COLO829 (cell line): ENCODE data around the gene GKN2.
A peak's percentile ranks its signal among the peaks of the same experiment; 100 is the strongest.

ENCODE experiments used
- DNase-seq: peaks from one replicate; pipeline ENCODE4 v3.0.0; 2012; ENCODE audit warnings: low spot score

The GKN2 gene, protein sequence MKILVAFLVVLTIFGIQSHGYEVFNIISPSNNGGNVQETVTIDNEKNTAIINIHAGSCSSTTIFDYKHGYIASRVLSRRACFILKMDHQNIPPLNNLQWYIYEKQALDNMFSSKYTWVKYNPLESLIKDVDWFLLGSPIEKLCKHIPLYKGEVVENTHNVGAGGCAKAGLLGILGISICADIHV

DNA sequence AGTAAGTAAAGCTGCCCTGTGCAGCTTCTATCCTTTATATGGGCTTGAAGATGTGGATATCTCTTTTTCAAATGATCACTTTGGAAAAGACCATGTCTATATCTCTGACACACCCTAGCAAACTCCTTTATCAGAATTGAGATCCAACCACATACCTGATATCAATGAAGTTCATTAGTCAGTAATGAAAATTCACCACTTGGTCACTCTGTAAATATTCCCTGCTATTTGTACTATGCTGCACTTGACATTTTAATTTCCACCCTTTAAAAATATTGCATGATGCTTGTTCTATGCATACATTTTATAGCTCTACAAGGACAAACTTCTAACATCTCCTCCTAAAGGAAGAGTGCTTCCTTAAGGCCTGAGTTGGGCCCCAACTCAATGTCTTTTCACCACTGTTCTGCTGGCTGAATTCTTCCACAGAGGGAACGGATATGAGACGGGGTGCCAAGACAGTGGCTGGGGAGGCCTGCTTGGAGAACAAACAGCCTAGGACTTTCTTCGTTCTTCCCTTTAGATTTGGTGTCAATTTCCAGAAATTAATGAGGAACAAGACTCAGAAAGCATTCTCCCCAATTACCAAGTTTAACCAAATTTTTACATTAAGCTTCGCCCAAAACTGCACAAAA, at the start of gene GKN2:
TSS of gene GKN2 (minus strand) at position 7 of the 635 bp plus-strand sequence. CDS start 32 bp downstream, outside the sequence.
- no peak for DNase-seq

DNA sequence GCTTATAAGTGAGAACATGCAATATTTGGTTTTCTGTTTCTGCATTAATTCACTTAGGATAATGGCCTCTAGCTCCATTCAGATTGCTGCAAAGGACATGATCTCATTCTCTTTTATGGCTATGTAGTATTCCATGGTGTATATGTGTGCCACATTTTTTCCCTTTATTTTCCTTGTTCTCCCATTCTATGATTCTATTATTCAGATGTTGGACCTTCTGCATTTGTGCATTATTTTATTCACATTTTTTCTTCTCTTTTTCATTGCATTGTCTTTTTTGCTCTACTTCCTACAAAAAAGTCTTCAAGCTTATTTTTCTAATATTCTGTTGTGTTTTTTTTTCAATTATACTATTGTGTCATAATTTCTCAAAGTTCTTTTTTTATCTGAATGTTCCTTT, 49.2 kb upstream of the GKN2 start:
- no peak for DNase-seq

DNA sequence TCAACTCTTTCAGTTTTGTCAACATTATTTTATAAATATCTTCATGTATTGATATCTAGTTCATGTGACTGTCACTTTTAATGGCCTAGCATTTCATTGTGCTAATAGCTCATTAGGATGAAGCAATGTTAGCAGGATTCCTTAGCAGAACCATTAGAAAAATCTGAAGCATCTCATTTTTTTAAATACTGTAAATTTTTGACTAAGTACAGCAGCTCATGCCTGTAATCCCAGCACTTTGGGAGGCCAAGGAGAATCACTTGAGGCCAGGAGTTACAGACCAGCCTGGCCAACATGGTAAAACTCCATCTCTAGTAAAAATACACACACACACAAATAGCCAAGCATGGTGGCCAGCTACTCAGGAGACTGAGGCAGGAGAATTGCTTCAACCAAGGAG, 44.7 kb upstream of the GKN2 start:
- no peak for DNase-seq

DNA sequence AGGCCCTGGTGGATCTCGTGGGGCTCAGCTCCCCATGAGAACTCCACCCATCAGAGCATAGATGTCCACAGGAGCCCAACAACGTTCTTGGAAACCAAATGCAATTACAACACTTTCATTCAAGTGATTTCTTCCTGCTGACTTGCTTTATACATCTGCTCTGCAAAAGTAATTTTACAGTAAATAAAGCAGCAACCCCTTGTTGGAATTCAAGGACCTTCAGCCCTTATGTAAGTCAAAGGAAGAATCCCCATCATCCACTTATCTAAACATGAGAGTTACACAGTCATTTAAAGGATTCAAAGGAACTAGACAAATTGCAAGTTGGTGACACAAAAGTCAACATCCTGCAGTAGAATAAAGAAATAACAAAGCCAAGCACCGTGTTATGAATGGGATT, 43.2 kb upstream of the GKN2 start:
- DNase-seq: no peak

DNA sequence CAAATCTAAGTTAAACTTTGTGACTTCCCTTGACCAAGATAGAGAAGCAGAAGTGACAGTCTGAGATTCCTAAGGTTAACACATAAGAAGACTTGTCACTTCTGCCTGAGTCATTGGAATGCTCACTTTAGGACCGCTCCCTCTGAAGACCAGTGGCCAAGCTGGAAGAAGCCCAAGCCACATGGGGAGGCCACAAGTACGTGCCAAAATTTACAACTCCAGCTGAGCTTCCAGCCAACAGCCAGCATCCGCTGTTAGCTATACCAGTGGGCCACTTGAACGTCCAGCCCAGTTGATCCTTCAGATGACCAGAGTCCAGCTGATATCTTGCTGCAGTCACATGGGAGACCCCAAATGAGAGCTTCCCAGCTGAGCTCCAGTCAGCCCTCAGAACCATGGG, 42.2 kb upstream of the GKN2 start:
- no peak for DNase-seq

DNA sequence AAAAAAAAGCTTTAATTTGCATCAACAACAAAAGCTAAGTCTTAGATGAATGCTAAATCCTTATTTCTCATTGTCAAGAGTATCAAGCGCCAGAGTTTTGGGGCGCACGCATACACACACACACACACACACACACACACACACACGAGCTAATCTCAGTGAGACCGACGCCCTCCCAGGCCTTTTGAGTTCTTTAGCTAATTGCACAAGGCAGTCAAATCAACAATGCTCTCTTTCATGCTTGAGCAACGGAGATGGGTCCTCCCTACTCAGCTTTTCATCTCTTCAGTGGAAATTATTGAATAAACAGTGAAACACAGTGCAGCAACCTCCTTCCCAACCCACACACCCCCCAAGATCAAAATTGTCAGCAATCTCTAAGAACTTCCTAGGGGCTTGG, 41.0 kb upstream of the GKN2 start:
- DNase-seq: peak; percentile 94

DNA sequence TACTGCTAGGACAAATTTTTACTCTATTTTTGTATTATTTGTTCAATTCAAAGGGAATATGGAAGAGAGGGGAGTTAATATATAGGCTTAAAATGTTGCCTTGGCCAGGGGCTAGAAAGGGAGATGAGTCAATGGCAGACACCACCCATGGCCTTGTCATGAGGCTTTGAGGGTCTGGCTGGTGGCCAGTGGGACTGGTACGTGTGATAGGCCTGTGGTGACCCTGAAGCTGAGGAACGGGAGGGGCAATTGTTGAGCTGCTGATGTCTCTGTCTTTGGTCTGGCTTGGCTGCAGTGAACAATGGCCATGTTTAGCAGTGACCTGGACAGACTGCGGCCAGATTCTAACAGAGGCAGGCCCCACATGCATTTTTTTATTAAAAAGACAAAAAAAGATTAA, 40.2 kb upstream of the GKN2 start:
- DNase-seq: no peak

DNA sequence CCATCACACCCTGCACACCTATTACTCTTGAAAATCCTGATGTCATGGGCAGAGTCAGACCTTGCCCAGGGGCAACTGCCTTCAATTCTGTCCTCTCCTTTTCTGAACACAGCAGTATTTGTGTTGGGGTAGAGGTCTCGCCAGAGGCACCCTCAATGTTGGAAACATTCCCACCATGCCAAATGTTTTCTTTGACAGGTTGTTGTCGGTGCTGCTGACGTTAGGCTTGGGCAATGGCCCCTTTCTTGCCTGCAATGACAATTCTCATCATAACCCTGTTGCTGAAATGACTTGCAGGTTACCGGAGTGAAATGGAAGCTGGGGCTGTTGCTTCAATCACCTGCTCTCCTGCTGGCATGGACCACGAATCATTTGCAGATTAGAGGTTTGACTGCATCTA, 39.6 kb upstream of the GKN2 start:
- DNase-seq: no peak

DNA sequence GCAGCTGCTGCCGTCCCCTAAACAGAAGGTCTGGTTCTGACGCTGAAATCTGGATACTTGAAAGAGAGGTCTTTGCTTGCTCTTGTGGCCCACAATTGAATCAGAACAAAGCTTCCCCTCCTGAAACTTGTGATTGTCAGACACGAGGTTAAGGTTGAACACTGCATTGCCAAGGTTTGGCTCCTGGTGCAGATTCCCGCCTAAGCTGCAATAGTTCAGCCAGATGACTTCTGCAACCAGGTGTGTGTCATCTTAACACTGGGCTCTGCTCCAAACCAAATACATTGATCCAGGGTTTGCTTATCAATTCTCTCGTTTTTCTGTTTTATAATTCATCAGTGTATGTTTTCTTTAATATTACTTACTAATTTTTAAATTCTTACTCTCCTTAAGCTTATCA, 36.3 kb upstream of the GKN2 start:
- DNase-seq: no peak

DNA sequence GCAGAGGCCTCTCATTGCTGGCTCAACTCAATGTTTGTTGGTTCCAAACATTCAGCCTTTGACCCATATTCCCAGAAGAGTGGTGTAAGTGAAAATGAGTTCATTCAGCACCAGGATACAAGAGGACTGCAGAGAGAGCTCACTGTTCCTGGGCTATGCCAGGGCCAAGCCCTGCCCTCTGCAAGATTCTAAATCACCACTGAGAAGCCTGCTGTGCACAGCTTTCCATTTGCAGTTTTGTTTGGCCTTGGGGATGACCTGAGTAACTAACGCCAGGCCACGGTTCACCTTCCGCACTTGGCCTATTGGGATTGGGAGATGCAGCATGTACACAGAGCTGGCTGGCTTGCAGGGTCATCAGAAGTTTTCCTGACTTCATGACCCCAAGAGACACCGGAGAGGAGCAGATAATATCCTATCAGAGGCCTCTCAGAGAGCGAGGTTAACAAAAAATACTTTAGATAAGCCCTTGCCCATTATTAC, 34.4 kb upstream of the GKN2 start:
- DNase-seq: no peak

DNA sequence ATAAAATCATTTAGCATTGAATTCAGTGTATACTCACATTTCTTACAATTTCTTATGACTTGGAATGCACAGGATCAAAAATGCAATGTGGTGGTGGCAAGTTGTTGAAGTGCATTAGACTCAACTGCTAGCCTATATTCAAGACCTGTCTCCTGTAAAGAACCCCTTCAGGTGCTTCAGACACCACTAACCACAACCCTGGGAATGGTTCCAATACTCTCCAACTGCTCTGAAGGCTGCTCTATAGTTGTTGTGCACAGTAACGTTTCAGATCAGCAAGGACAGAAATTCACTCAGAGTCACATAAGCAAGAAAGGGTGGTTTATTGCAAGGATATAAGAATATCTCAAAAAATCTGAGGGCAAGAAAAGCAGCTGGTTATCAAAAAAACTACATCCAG, 28.3 kb upstream of the GKN2 start:
- no peak for DNase-seq

DNA sequence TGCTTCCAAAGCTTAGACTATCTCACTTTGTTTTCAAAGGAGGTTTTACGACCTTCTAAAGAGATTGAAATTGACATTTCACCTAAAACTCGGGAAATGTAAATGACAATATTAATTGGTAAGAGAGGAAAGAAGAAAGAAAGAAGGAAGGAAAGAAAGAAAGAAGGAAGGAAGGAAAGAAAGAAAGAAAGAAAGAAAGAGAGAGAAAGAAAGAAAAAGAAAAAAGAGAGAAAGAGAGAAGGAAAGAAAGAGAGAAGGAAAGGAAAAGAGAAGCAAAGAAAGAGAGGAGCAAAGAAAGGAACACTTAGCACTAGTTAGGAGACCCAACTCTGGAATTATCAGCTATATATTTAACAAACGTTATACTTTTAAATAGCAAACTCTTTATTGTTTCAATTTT, 25.4 kb upstream of the GKN2 start:
- DNase-seq: no peak

DNA sequence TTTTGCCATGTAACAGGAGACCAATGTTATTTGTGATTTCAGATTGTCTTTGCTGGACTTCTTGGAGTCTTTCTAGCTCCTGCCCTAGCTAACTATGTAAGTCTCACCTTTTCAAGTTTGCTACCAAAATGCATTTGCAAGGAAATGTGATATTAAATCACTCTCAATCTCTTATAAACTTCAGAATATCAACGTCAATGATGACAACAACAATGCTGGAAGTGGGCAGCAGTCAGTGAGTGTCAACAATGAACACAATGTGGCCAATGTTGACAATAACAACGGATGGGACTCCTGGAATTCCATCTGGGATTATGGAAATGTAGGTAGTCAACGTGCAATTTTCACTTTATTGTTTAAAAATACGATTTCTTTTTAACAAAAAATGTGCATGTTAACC, 24.8 kb upstream of the GKN2 start:
- no peak for DNase-seq

DNA sequence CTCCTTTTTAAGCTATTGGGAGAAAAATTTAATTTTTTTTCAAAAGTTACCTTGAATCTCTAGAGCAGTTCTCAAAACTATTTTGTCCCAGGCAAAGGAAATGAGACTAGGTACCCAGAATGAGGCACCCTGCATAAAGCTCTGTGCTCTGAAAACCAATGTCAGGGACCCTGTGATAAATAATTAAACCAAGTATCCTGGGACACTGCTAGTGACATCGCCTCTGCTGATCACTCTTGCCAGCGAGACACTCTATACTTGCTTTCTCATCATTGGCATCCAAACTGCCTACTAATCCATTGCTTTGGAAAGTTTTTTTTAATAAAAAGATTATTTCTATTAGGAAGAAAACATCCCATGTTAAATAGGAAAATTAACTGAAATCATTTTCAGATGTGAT, 23.2 kb upstream of the GKN2 start:
- DNase-seq: no peak

DNA sequence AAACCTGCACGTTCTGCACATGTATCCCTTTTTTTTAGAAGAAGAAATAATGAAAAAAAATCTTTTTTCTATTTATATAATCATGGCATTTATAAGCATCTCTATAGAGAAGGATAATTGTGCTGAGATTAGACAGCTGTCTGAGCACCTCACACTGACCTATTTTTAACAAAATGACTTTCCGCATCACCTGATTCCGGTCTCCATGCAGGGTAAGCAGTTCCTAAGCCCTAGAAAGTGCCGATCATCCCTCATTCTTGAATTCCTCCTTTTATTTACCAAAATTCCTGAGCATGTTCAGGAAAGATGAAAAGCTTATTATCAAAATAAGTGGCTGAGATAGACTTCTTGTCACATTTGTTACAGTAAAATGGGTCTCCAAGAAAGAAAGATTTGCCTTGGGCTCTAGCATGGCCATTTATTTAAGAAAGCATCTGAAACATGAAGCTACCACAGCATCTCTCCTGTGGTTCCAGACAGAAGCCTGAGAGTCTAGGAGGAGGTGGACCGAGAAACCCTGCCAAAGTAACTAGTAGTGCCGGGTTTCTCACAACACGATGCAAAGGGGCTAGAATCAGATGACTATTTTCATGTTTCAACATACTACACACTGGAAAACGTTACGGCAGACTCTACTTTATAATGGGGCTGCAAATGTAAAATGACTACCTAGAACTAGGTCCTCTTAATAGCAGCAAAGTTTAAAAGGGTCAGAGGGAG, 22.4 kb upstream of the GKN2 start:
- DNase-seq: no peak

DNA sequence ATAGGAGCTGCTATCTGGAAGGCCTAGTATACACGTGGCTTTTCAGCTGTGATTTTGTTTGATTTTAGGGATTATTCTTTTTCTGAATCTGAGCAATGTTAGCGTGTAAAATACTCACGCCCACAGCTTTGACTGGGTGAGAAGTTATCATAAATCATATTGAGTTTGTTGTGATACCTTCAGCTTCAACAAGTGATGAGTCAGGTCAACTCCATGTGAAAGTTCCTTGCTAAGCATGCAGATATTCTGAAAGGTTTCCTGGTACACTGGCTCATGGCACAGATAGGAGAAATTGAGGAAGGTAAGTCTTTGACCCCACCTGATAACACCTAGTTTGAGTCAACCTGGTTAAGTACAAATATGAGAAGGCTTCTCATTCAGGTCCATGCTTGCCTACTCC, 21.6 kb upstream of the GKN2 start, which contains the start of gene GKN1:
TSS of gene GKN1 (plus strand) at position 386 of the 400 bp plus-strand sequence. CDS start 42 bp downstream, outside the sequence.
- no peak for DNase-seq

DNA sequence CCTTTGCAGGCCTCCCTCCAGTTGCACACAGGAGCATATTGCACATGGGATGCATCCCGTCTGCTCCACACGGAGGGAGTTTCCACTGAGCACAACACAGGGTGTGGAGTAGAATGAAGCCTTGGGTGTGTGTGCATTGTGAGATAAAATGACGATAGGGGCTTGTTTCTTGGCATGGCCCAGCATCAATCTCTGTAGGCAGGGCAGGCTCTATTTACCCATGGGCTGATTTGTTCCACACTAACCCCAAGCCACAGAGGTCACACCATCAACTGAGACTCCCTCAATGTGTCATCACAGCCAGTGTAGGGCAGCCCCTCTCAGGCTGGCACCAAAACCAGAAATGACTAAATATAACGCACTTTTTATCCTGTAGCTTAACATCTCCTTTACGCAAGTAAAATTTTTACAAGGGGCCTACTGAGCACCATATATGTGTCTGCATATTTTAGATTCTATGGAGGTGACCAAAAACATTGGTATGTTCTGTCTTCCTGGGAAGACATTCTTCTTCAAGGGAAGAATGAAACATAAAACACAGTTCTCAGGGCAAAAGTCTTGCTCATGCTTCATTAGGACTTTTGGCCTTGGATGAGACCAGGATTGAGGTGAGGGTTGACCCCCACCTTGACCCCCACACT, 19.0 kb upstream of the GKN2 start:
- DNase-seq: no peak

DNA sequence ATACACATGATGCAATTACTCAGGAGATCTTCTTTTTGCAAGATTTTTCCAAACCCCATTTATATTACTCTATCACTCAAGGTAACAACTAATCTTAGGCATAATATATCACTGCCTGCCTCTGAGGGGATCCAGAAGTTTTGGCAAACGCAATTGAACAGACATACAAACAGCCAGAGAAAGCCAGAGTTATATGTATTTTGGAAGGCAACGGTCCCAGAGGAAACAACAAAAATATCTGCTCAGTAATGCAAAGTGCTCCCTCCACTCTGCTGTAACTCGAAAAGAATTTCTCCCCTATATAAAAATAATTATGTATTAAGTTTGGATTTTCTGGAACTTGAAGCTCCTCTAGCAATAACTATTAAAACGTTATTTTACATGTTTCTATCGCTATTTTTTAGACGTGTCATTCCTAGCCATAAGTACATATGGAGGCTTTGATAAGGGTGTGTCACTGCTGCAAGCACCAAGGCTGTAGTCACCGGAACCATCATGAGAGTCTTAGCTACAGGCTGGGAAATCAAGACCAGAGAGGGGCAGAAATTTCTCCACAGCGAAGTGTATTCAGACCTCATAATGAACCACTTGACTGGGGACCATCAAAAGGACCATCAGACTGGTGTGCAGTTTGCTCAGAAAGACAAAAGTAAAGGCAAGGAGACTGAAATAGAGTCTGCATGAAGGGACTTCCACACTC, 18.0 kb upstream of the GKN2 start:
- no peak for DNase-seq

DNA sequence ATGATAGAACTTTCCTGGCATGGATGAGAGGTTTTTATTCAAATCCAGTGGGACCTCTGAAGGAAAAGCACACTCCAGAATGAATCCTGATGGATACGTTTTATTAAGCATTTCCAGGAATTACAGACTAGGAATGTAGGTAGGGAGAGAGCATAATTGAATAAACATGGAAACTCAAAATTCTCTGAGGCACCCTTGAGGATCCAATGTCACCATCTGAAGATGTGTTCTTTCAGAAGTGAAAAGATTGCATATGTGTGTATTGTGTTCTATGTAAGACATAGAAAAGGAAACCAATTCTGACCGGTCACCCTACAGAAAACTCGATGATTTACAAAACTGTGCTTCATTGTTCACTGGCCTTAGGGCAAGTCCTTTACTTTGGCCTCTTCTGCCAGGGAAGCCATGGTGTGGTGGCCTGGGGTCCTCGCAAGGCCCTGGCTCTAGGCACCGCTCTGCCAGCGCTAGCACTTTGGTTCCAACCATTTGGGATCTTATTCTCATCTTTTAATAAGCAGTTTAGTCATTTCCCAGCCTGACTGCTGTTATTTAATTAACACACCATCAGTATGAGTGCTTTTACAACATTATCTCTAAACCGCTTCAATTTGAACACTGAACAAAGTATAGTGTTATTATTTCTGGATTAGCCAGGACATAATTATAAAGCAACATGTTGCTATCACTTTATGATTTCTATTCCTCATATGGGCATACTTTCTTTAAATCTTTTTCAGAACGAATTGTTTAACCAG, 17.2 kb upstream of the GKN2 start:
- no peak for DNase-seq

DNA sequence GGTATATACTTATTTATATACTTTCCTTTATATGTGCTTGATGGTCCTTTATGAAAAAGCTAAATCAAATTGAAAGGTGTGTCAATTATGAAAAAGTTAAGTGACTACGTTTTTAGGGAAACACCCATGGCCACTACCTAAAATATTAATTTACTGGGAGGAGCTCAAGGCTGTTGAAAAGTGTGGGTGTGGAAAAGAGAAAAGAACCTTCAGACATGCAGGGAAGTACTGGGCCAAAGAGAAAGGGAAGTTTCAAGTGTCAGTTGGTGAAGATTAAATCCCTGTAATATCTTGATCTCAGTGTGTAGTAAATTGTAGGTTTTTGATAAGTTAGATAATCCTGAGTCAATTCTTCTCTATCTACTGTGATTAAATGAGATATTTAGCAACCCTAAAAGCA, 15.5 kb upstream of the GKN2 start:
- no peak for DNase-seq

DNA sequence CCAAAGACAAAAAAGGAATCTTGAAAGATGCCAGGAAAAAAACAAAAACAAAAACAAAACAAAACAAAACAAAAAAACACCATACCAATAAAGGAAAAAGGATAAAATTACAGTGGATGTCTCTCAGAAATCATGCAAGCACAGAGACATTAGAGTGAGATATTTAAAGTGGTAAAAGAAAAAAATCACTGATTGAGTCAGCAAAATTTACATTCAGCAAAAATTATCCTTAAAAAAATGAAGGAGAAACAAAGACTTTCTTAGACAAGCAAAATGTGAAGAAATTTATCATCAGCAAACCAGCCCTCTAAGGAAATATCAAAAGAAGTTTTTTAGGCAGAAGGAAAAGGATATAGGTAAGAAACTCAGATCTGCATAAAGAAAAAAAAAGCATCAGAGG, 11.6 kb upstream of the GKN2 start:
- DNase-seq: no peak

DNA sequence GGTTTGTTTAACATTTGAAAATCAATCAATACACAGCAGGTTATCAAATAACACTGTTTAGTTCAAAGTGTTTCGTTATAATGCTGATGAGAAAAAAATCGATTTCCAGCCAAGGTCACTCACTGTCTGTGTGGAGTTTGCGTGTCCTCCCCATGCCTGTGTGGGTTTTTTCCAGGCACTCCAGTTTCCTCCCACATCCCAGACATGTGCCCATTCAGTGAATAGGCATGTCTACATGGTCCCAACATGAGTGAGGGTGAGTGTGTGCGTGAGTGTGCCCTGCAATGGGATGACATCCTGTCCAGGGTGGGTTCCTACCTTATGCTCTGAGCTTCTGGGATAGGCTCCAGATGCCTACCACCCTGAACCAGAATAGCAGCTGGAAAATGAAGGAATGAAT, 8.7 kb upstream of the GKN2 start:
- no peak for DNase-seq
